HG02884 (cell line): ENCODE measurements around the gene HIGD2A.

Source experiments
- ATAC-seq: cut with Tn5 transposase; IDR thresholded peaks from one replicate; pipeline ENCODE4 v1.9.1; 2021; ENCODE audit warnings: mild to moderate bottlenecking, moderate library complexity; ENCODE audit not compliant: unreplicated experiment

HIGD2A gene, protein sequence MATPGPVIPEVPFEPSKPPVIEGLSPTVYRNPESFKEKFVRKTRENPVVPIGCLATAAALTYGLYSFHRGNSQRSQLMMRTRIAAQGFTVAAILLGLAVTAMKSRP

DNA sequence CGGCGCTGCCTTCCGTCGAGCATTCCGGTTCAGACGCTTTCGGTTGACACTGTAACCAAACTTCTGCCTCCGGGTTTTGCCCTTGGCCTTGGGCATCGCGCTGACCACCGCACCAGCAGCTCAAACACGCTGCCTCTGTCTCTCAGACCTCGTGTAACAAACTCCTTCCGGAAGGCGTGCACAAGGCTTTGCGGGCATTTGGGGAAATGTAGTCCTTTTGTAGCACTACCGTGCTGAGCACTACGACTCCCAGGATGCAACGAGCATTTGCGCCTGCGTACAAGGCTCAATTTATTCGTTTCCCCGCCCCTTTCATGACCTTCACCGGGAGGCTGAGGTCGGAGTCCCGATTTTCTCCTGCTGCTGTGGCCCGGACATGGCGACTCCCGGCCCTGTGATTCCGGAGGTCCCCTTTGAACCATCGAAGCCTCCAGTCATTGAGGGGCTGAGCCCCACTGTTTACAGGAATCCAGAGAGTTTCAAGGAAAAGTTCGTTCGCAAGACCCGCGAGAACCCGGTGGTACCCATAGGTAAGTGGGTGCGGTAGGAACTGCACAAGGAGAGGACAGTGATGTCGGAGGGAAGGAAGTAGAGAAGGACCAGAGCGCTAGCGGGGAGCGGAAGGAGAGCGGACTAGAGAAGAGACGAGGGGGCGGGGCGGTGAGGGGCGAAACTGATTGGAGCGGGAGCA is at the start of gene HIGD2A, which contains the start of gene NOP16:
HIGD2A (plus strand) TSS at position 308 of the 691 bp plus-strand sequence; CDS start at position 377, 69 bp downstream.
NOP16 (minus strand) TSS at position 155 of the 691 bp plus-strand sequence; CDS start at position 96, 59 bp downstream.
- ATAC-seq, result peak; percentile 85

- ATAC-seq, result no peak
Measured at GRCh38 chr5:176339304-176339703, 49.2 kb upstream of the HIGD2A start.

DNA sequence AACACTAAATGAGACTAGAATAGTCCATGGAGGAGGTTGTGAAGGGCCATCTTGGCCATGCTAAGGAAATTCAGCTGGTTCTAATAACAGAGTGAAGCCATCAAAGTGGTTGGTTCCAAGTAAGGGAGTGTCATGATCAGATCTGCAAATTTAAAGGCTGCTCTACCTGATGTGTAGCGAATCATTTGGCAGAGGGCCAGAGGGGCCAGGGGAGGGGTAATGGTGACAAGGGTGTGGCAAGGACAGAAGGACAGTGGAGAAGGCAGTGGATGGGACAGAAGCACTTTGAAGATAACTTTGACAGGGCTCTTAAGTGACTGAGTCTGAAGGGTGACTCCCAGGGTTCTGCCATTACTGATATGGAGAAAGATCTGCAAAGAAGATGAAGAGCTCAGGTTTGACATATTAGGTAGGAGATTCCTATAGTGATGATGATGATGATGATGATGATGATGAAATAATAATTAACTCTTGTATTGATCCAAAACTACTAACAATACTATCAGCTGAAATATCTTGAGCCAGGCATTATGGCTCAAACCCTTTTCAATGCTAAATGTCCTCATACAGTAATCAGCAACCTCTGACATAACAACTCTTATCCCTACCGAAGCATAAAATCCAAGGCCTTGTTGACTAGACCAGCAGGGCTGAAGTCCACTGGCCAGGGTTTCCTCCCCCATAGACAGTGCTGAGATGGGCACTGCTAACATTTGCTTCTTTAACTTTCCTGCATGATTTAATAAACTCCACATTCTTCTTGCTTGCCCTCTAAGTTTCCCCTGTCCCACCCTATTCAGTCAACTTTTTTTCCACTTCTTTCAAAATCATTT is 47.0 kb upstream of the HIGD2A start:
- no peak for ATAC-seq

GRCh38 chr5:176342158-176342483 is 46.4 kb upstream of the HIGD2A start:
- no peak for ATAC-seq

- ATAC-seq, result no peak
Measured at GRCh38 chr5:176342766-176343458, 45.6 kb upstream of the HIGD2A start.

DNA sequence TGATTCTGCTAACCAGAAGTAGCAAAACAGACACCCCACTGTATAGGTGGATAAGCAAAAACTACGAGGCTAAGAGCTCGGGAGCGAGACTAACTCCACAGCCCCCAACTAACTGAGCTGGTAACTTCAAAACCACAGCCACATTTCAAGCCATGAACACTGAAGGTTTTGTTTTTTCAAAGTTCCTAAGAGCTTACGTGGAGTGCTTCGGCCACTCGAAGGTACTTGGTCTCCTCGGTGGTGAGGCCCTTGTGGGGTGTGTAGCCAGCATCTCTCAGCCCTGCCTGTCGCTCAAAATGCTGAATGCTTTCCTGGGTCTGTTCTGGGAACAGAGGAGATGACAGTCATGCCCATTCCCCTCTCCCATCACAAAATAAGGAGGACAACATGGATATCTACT is 38.1 kb upstream of the HIGD2A start:
- no peak for ATAC-seq

DNA sequence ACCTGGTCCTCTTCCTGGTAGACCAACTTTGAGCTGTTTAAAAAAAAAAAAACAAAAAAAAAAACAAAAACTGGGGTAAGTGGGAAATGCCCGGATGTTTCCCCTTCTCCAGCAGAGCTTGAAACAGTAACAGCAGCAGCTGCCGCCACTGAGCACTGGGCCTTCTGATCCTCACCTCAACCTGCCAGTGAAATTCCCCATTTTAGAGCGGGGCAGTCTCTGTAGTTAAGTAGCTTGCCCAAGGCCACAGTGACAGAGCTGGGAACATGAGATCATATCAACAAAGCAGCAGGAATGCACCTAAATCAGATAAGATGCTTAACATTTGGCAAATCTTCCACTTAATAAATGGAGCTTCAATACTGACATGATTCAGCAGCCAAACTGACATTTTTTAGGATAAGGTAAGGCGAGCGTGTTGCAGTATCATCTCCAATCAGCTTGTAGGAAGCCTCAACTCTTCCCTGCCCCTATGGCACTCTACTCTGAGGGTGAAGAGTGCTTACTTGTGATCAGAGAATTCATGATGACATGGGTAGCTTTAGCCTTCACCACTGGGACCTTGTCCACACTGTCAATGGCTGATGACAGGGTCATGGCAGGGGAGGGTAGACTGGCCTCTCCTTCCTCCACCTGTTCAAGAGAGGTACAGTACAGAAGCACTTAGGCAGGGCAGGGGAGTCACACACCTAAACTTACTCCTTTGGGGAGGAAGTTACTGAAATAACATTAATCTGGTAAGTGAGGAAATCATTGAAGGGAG is 36.3 kb upstream of the HIGD2A start:
- no peak for ATAC-seq

- no peak for ATAC-seq
Measured at GRCh38 chr5:176353533-176353932, 35.0 kb upstream of the HIGD2A start.

- ATAC-seq, result no peak
Measured at GRCh38 chr5:176355400-176356178, 33.0 kb upstream of the HIGD2A start.

DNA sequence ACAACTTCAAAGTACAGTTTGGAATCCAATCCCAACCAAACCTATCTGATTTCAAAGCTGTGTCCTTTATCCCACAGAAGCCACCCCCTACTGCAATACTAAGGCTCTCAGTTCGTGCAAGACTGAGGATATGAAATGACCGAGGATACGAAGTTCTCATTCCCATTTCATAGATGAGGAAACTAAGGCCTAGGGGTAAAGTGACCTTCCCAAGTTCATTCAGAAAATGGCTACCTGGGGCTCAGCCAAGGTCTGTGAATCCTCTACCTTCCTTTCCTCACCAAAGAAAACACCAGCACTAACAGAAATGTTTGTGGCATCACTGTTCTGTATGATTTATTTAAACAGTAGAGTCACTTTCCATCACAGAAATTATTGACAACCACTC is 32.4 kb upstream of the HIGD2A start:
- no peak for ATAC-seq

- ATAC-seq, result no peak
Measured at GRCh38 chr5:176359658-176360057, 28.9 kb upstream of the HIGD2A start.

- ATAC-seq, result no peak
Measured at GRCh38 chr5:176360894-176361436, 27.6 kb upstream of the HIGD2A start.

DNA sequence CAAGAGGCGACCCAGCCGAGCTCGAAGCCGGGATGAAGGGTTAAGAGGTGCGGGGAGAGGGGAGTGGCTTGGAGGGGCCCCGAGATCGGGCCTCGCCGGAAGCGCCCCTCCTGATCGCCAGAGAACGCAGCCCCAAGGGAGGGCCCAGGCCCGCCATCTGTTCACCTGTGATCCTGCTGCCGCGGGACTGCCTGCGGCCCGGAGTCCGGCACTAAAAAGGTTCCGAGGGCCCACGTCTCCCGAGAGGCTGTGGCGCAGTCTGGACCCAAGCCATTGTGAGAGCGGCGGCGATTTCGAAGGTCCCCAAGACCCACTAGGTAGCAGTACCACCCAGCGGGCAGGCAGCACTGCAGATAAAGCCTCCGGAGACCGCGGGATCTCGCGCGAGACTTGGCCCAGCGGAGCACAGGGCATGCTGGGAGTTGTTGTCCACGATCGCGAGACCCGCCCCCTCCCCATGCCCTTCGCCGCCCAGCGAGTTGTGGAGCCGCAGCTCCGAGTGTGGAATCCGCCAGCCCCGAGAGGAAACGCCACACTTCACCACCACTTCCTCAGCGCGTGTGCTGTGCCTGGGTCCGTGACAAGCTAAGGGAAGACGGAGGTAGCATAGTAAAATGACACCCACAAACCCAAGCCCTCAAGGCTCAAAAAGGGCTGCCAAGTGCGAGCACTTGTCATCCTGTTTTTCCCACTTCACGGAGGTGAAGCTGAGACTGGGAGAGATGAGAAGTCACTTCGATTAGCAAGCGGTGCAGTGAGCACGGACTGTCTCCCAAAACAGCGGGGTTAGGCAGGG is 26.9 kb upstream of the HIGD2A start, which contains the start of gene KIAA1191:
KIAA1191 (minus strand) TSS at position 328 of the 796 bp plus-strand sequence. CDS start 2,256 bp downstream, outside the sequence.
- peak; percentile 84 for ATAC-seq

GRCh38 chr5:176362233-176362490 is 26.4 kb upstream of the HIGD2A start:
- ATAC-seq, result no peak

- no peak for ATAC-seq
Measured at GRCh38 chr5:176364765-176365350, 23.7 kb upstream of the HIGD2A start.

GRCh38 chr5:176365351-176366231 is 23.0 kb upstream of the HIGD2A start, which contains the start of gene ARL10:
TSS of gene ARL10 (plus strand) at chr5:176365487. CDS start at chr5:176365564, 77 bp downstream.
- ATAC-seq, result no peak

DNA sequence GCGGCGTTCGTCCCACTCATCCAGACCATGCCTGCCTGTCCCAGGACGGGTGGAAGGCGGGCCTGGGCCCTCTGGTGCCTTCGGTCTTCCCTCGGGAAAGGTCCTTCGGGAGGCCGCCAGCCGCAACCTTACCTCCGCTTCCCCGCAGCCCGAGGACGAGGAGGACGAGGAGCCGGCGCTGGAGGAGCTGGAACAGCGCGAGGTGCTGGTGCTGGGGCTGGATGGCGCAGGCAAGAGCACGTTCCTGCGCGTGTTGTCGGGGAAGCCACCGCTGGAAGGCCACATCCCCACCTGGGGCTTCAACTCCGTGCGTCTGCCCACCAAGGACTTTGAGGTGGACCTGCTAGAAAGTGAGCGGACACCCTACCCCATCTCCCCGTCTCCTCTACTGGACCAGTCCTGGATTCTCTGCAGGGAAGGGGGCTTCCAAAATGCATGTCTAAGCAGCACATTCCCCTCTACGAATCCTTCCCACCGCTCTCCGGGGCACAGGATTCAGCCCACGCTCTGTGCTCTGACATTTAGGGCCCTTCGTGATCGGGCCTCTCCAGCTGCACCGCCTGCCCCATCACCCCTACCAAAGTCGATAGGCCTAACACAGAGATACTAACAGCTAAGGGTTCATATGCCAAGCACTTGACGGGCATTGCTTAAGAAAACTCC is 22.2 kb upstream of the HIGD2A start:
- ATAC-seq, result no peak
